Gastrocnemius medialis (tissue), 4 donors: ENCODE results near the gene LARGE1. TPM values are rescaled to one million over a fixed set of nuclear protein-coding genes. Genes with fewer than 3 reads are reported as not detected.

Source experiments
- ATAC-seq, 2 donors: fragments of 150-250 bp; one replicate each; pipeline ENCODE4 v1.9.1; 2016
- DNase-seq, 2 donors: peaks; one replicate each; pipeline ENCODE4 v3.0.0-alpha.2; 2019
- H3K27ac ChIP-seq, 4 donors: fragments of 200-600 bp; sonication (generic); 1 replicate in 1 of 4; 2 replicates in 3 of 4; pipeline ENCODE4 v1.5.1; 2016 to 2018; ENCODE audit warnings: mild to moderate bottlenecking in 2 of 4, moderate library complexity in 1 of 4
- H3K27me3 ChIP-seq, 3 donors: fragments of 200-600 bp; sonication (generic) in 2 of 3; 1 replicate in 1 of 3; 2 replicates in 2 of 3; pipeline versions ENCODE4 v1.5.1 to v1.6.0; 2016 to 2019; ENCODE audit warnings: mild to moderate bottlenecking in 1 of 3, moderate library complexity in 1 of 3
- H3K36me3 ChIP-seq, 2 donors: fragments of 200-600 bp; sonication (generic) in 1 of 2; one replicate each; pipeline ENCODE4 v1.5.1; 2017 to 2018
- H3K4me1 ChIP-seq, 2 donors: fragments of 200-600 bp; sonication (generic) in 1 of 2; one replicate each; pipeline ENCODE4 v1.5.1; 2016 to 2017; ENCODE audit warnings: mild to moderate bottlenecking in 2 of 2
- H3K4me3 ChIP-seq, 4 donors: fragments of 200-600 bp; sonication (generic) in 3 of 4; 1 replicate in 1 of 4; 2 replicates in 3 of 4; pipeline ENCODE4 v1.5.1; 2016 to 2019; ENCODE audit warnings: mild to moderate bottlenecking in 2 of 4
- H3K9me3 ChIP-seq, 3 donors: fragments of 200-600 bp; sonication (generic) in 2 of 3; 1 replicate in 1 of 3; 2 replicates in 2 of 3; pipeline ENCODE4 v1.5.1; 2016 to 2019
- POLR2A ChIP-seq, 2 donors: fragments of 450-650 bp; IDR thresholded peaks; one replicate each; pipeline ENCODE4 v1.6.1; 2017; ENCODE audit warnings: antibody characterized with exemption in 2 of 2, mild to moderate bottlenecking in 2 of 2, moderate library complexity in 2 of 2
- in situ Hi-C, 4 donors: fragments of 200-750 bp; cut with MboI; loops; one replicate each; pipeline versions ENCODE4 v1.15.0 to v1.8.0; 2017; ENCODE audit warnings: low sequenced_read_pairs in 4 of 4
- intact Hi-C: fragments of 100-400 bp; cut with DNase I; formaldehyde crosslinking; loops from one replicate; pipeline ENCODE4 v1.15.1; 2023; ENCODE audit warnings: low total_unique reads
- total RNA-seq, 4 donors: library from RNA; depleted of rRNA; stranded (reverse); fragments of >200 nt; gene quantifications; one replicate each; pipeline versions ENCODE4 v1.1.0 to v1.2.3, GENCODE V29; 2016
- TF ChIP-seq, protein P1 (sequence below), 5 experiments: fragments of 450-650 bp in 3 of 5; fragments of 200-600 bp in 2 of 5; sonication (generic) in 2 of 5; IDR thresholded peaks in 4 of 5; conservative IDR thresholded peaks in 1 of 5; 1 replicate in 4 of 5; 2 replicates in 1 of 5; pipeline ENCODE4 v1.5.1; 2016 to 2019; ENCODE audit warnings: antibody characterized with exemption in 5 of 5, mild to moderate bottlenecking in 3 of 5, moderate library complexity in 3 of 5

The LARGE1 gene
- total RNA-seq, 4 donors from 2014 or later: 48.5 to 91.0 (median 68.4) TPM

DNA sequence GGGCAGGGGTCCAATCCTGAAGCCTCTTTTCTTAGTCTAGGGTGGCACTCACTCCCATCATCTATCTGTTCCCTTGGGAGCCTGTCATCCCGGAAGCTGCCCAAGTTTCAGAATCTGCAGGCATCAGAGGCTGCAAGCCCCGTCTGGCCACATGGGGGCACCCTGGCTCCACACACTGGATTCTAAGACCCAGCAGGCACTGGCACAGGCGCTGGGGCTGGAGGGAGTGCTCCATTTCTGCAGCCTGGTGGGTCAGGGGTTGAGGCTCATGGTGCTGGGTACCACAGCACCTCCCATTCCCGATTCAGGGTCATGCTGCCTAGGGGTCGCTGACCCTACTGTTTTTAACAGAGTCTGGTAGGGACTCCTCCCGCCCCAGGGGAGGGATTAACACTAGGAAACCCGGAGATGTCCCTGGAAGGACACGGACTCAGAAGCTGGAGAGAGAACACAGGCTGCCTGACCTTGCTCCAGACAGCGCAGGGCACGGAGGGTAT, 618.2 kb downstream of the LARGE1 start:
- H3K4me3 ChIP-seq: no peak overlapping the region
- intact Hi-C loops: loop anchor here (1.0 to 2.0 kb wide), 3 partner anchors 277 to 811 kb away; no protein-coding TSS in a partner anchor
- no peak overlapping the region for H3K27ac ChIP-seq
- in situ Hi-C loops: loop anchor here (5.0 to 25.0 kb wide), 6 partner anchors 273 to 810 kb away; no protein-coding TSS in a partner anchor
- H3K4me1 ChIP-seq: peaks cover 5 to 6% of the 10 kb centered on the region in 2 donors
- no peaks in the 10 kb centered on the region for H3K9me3 ChIP-seq
- H3K27me3 ChIP-seq: no peaks in the 10 kb centered on the region
- no peaks in the 10 kb centered on the region for H3K36me3 ChIP-seq
- peak; percentile 49 to 66 for DNase-seq
- no peak for TF ChIP-seq POLR2A (IDR thresholded peaks at IDR 0.05)
- TF ChIP-seq, protein P1, sequence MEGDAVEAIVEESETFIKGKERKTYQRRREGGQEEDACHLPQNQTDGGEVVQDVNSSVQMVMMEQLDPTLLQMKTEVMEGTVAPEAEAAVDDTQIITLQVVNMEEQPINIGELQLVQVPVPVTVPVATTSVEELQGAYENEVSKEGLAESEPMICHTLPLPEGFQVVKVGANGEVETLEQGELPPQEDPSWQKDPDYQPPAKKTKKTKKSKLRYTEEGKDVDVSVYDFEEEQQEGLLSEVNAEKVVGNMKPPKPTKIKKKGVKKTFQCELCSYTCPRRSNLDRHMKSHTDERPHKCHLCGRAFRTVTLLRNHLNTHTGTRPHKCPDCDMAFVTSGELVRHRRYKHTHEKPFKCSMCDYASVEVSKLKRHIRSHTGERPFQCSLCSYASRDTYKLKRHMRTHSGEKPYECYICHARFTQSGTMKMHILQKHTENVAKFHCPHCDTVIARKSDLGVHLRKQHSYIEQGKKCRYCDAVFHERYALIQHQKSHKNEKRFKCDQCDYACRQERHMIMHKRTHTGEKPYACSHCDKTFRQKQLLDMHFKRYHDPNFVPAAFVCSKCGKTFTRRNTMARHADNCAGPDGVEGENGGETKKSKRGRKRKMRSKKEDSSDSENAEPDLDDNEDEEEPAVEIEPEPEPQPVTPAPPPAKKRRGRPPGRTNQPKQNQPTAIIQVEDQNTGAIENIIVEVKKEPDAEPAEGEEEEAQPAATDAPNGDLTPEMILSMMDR (IDR thresholded peaks at IDR 0.05 in 4 of 5, conservative IDR thresholded peaks at IDR 0.05 in 1 of 5): peak; percentile 82 to 95 (median 90)
- ATAC-seq: peak; percentile 69 to 85

DNA sequence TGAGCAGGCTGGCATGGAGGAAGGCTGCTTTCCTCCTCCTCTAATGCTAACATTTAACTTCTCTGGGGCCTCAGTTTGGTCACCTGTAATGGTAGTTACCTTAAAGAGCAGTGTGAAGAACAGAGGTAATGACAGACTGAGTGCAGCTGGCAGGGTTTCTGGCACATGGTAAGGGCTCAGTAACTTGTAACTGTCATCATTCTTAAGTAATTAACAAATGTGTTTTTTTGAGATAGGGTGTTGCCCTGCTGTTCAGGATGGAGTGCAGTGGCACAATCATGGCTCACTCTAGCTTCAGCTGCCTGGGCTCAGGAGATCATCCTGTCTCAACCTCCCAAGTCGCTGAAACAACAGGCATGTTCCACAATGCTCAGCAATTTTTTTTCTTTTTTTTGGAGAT, 620.1 kb downstream of the LARGE1 start:
- ATAC-seq: no peak

DNA sequence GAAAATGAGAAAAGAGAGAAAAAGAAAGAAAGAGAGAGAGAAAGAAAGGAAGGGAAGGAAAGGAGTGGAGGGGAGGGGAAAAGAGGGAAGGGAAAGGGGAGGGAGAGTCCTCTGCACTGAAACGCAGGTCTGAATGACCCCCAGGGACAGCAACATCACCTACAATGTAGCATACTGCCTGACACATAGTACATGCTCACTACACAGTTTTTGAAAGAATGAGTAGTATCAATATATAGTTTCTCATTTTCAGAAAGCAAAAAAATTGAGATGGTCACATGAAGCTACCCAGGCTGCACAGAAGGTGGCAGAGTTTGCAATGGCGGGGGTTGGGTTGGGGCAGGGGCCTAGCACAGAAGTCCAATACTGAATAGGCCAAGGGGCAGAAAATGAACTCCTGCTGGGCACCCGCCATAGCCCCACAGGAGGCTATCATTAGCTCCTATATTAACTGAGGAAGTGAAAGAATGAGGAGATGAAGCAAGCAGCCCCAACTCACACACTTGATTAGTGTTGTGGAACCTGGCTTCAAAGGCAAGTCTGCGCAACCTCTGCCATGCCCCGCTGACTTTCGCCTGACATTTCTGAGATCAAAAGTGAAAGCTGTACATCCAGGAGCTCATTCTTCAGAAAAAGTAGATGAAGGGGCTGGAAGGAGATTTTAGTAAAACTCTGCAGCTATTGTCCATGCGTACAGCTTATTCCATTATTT, 620.9 kb downstream of the LARGE1 start:
- Histone ChIP-seq H3K4me1 (peaks cover 5 to 6% of the 10 kb centered on the region in 2 donors), H3K36me3 (no peaks in the 10 kb centered on the region), H3K27me3 (no peaks in the 10 kb centered on the region), H3K4me3 (no peak overlapping the region), H3K9me3 (no peaks in the 10 kb centered on the region), H3K27ac (no peak overlapping the region)
- in situ Hi-C loops: no loop called here
- TF ChIP-seq POLR2A (IDR thresholded peaks at IDR 0.05): no peak
- TF ChIP-seq, protein P1 (IDR thresholded peaks at IDR 0.05 in 4 of 5, conservative IDR thresholded peaks at IDR 0.05 in 1 of 5): no peak
- no peak for DNase-seq
- intact Hi-C loops: no loop called here
- ATAC-seq: no peak

More for the DNA sequence above, 620.1 kb downstream of the LARGE1 start:
- Histone ChIP-seq H3K36me3 (no peaks in the 10 kb centered on the region), H3K27me3 (no peaks in the 10 kb centered on the region), H3K4me1 (peaks cover 5 to 6% of the 10 kb centered on the region in 2 donors), H3K4me3 (no peak overlapping the region), H3K9me3 (no peaks in the 10 kb centered on the region), H3K27ac (no peak overlapping the region)
- in situ Hi-C loops (loop anchor here (5.0 to 25.0 kb wide), 6 partner anchors 275 to 812 kb away; no protein-coding TSS in a partner anchor), intact Hi-C loops (no loop called here)
- no peak for DNase-seq
- TF ChIP-seq POLR2A (IDR thresholded peaks at IDR 0.05): no peak
- TF ChIP-seq, protein P1 (IDR thresholded peaks at IDR 0.05 in 4 of 5, conservative IDR thresholded peaks at IDR 0.05 in 1 of 5): no peak

DNA sequence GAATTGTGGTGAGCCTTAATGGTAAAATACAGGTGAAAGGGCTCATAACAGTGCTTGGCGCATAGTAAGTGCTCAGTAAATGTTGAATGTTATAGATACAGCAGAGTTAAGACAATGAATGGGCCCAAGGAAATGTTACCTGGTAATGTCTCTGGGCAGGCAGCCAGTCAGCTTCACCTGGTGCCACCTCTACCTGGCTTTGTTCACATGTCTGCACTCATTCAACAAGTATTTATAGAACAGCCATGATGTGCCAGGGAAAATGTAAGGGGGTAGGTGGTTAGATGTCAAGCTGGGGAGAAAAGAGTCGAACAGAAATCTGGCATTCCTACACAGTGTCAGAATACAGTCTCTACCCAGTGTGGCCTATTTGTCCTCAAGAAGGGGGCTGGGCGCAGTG, 623.3 kb downstream of the LARGE1 start:
- in situ Hi-C loops: no loop called here
- H3K36me3 ChIP-seq: no peaks in the 10 kb centered on the region
- H3K4me1 ChIP-seq: no peaks in the 10 kb centered on the region

More for the DNA sequence above, 623.3 kb downstream of the LARGE1 start:
- ATAC-seq (no peak), DNase-seq (no peak)
- Histone ChIP-seq H3K9me3 (no peaks in the 10 kb centered on the region), H3K27ac (no peak overlapping the region), H3K27me3 (no peaks in the 10 kb centered on the region), H3K4me3 (no peak overlapping the region)
- TF ChIP-seq, protein P1 (IDR thresholded peaks at IDR 0.05 in 4 of 5, conservative IDR thresholded peaks at IDR 0.05 in 1 of 5): no peak
- no peak for TF ChIP-seq POLR2A (IDR thresholded peaks at IDR 0.05)
- intact Hi-C loops: no loop called here
